MCF 10A (cell line): ENCODE results near the gene LPO. TPM values are rescaled to one million over a fixed set of nuclear protein-coding genes. Genes with fewer than 3 reads are reported as not detected.

ENCODE experiments used
- BruUV-seq: library from RNA; stranded (reverse); fragments of 400-500 nt; replicated peaks from 2 replicates; lab custom pipeline; 2021; lab: Mats Ljungman, UMichigan
- CTCF ChIA-PET: fragments of 300-600 bp; sonication (Branson Sonifier 250); formaldehyde crosslinking; extraction: SDS; loops from one replicate; lab custom pipeline; 2021; ENCODE audit warnings: antibody characterized with exemption, inconsistent platforms; lab: Yijun Ruan, JAX
- POLR2A ChIA-PET: fragments of 300-600, 350-650 bp; sonication (Branson Sonifier 250); formaldehyde crosslinking; extraction: SDS; loops from one replicate; lab custom pipeline; 2020; ENCODE audit warnings: antibody characterized with exemption, inconsistent platforms; lab: Yijun Ruan, JAX
- DNase-seq: peaks from one replicate; pipeline ENCODE4 v3.0.0-alpha.2; 2018; ENCODE audit not compliant: unreplicated experiment
- H3K27ac Mint-ChIP-seq: one replicate; pipeline ENCODE4 v1.8.0; 2022; ENCODE audit warnings: mild to moderate bottlenecking, low read depth, mixed read lengths; ENCODE audit not compliant: unreplicated experiment
- H3K27me3 Mint-ChIP-seq: one replicate; pipeline ENCODE4 v1.8.0; 2022; ENCODE audit warnings: mixed read lengths; ENCODE audit not compliant: insufficient read depth, unreplicated experiment
- H3K36me3 Mint-ChIP-seq: one replicate; pipeline ENCODE4 v1.8.0; 2022; ENCODE audit warnings: mild to moderate bottlenecking, moderate library complexity, mixed read lengths; ENCODE audit not compliant: insufficient read depth, unreplicated experiment
- H3K4me1 Mint-ChIP-seq: one replicate; pipeline ENCODE4 v1.8.0; 2022; ENCODE audit warnings: mixed read lengths; ENCODE audit not compliant: insufficient read depth, unreplicated experiment
- H3K4me3 Mint-ChIP-seq: one replicate; pipeline ENCODE4 v1.8.0; 2022; ENCODE audit warnings: mild to moderate bottlenecking, moderate library complexity, mixed read lengths; ENCODE audit not compliant: unreplicated experiment
- H3K9me3 Mint-ChIP-seq: one replicate; pipeline ENCODE4 v1.8.0; 2022; ENCODE audit warnings: mixed read lengths; ENCODE audit not compliant: unreplicated experiment
- intact Hi-C: fragments of 100-400 bp; cut with micrococcal nuclease; formaldehyde crosslinking; loops from 2 replicates; pipeline ENCODE4 v1.14.1; 2022
- total RNA-seq: library from RNA; stranded (reverse); gene quantifications from 2 replicates; pipeline ENCODE4 v1.2.3, GENCODE V29; 2022
- TF ChIP-seq, protein P1 (sequence below): fragments of 200-600 bp; IDR thresholded peaks from one replicate; pipeline ENCODE4 v1.8.0; 2022; ENCODE audit warnings: antibody characterized with exemption, mild to moderate bottlenecking; ENCODE audit not compliant: unreplicated experiment

LPO gene
- total RNA-seq, 1 experiment from 2014 or later = not detected

DNA sequence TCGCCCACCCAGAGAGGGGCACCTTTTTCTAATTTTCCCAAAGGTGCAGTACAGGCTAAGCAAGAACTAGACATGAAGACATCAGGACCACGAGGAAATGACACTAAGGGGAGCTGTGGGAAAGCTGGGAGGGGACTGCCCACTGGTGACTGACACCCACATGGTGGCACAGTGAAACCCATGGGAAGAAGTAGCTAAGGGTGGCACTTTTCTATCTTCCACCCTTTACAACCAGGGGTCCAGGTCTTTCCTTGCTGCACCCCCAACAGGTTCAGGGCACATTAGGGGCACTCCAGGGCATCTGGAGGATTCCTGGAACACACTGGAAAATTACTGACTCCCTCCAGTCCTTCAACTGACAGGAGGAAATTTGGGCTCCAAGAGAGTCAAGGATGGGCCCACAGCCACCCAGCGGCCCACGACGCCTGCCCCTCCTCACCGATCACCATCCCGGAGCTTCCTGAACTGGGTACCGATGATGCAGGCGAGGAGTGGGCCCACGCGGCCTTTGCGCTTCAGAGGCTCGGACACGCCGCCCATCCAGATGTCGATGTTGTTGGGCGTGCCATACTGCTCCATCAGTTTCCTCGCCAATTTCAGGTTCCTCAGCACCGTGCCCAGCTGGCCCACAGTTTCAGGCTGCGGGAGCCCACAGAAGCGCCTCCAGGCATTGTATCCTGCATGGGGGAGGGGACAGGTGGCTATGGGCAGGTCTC, 33.0 kb downstream of the LPO start:
- CTCF ChIA-PET = interaction anchor here (0.5 kb wide), 1 partner anchor 60 kb away, joined by 3 read pairs; no protein-coding TSS in a partner anchor
- H3K27ac Mint-ChIP-seq = no peak overlapping the region
- DNase-seq = no peak
- no peak overlapping the region for H3K4me3 Mint-ChIP-seq
- H3K9me3 Mint-ChIP-seq = no peaks in the 10 kb centered on the region
- no TSS peak for BruUV-seq
- no peaks in the 10 kb centered on the region for H3K36me3 Mint-ChIP-seq
- peaks cover 11% of the 10 kb centered on the region for H3K27me3 Mint-ChIP-seq
- TF ChIP-seq, protein P1, sequence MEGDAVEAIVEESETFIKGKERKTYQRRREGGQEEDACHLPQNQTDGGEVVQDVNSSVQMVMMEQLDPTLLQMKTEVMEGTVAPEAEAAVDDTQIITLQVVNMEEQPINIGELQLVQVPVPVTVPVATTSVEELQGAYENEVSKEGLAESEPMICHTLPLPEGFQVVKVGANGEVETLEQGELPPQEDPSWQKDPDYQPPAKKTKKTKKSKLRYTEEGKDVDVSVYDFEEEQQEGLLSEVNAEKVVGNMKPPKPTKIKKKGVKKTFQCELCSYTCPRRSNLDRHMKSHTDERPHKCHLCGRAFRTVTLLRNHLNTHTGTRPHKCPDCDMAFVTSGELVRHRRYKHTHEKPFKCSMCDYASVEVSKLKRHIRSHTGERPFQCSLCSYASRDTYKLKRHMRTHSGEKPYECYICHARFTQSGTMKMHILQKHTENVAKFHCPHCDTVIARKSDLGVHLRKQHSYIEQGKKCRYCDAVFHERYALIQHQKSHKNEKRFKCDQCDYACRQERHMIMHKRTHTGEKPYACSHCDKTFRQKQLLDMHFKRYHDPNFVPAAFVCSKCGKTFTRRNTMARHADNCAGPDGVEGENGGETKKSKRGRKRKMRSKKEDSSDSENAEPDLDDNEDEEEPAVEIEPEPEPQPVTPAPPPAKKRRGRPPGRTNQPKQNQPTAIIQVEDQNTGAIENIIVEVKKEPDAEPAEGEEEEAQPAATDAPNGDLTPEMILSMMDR = no peak
- POLR2A ChIA-PET = no interaction called here
- intact Hi-C loops = no loop called here
- no peaks in the 10 kb centered on the region for H3K4me1 Mint-ChIP-seq

GRCh38 chr17:58272367-58273280, 34.2 kb downstream of the LPO start:
- H3K36me3 Mint-ChIP-seq = no peaks in the 10 kb centered on the region
- ChIA-PET CTCF (interaction anchor here (0.6 to 0.7 kb wide), 2 partner anchors 194 to 1199 kb away, joined by 3 to 4 read pairs; no protein-coding TSS in a partner anchor), POLR2A (interaction anchor here (1.0 kb wide), 1 partner anchor 9 kb away, joined by 3 read pairs; no protein-coding TSS in a partner anchor)
- no peaks in the 10 kb centered on the region for H3K9me3 Mint-ChIP-seq
- intact Hi-C loops = no loop called here
- H3K27me3 Mint-ChIP-seq = peaks cover 3% of the 10 kb centered on the region
- H3K4me3 Mint-ChIP-seq = no peak overlapping the region
- H3K4me1 Mint-ChIP-seq = no peaks in the 10 kb centered on the region
- no TSS peak for BruUV-seq
- TF ChIP-seq, protein P1 = no peak
- DNase-seq = no peak
- H3K27ac Mint-ChIP-seq = no peak overlapping the region

GRCh38 chr17:58273453-58274104, 35.2 kb downstream of the LPO start:
- no peaks in the 10 kb centered on the region for H3K9me3 Mint-ChIP-seq
- ChIA-PET CTCF (no interaction called here), POLR2A (no interaction called here)

More at GRCh38 chr17:58273453-58274104, 35.2 kb downstream of the LPO start:
- Mint-ChIP-seq H3K36me3 (no peaks in the 10 kb centered on the region), H3K4me1 (no peaks in the 10 kb centered on the region), H3K27me3 (peaks cover 13% of the 10 kb centered on the region), H3K27ac (no peak overlapping the region), H3K4me3 (no peak overlapping the region)
- intact Hi-C loops = no loop called here
- BruUV-seq = no TSS peak
- TF ChIP-seq, protein P1 = no peak
- no peak for DNase-seq
